Esophagus muscularis mucosa (tissue), 4 donors: ENCODE measurements around the gene MT3. TPM values are rescaled to one million over a fixed set of nuclear protein-coding genes. Genes with fewer than 3 reads are reported as not detected.
A peak's percentile ranks its signal among the peaks of the same experiment; 100 is the strongest.

Source experiments
- DNase-seq: peaks from one replicate; pipeline ENCODE4 v3.0.0-alpha.2; 2017; ENCODE audit errors: extremely low spot score
- H3K27ac ChIP-seq, 4 donors: fragments of 200-600 bp; sonication (generic); replicated peaks in 1 of 4; 1 replicate in 3 of 4; 2 replicates in 1 of 4; pipeline ENCODE4 v1.5.1; 2016 to 2019; ENCODE audit warnings: mild to moderate bottlenecking in 1 of 4
- H3K27me3 ChIP-seq, 4 donors: fragments of 200-600 bp; sonication (generic); one replicate each; pipeline versions ENCODE4 v1.5.1 to v1.6.0; 2016 to 2019
- H3K36me3 ChIP-seq, 4 donors: fragments of 200-600 bp; sonication (generic); one replicate each; pipeline ENCODE4 v1.5.1; 2016 to 2019
- H3K4me1 ChIP-seq, 4 donors: fragments of 200-600 bp; sonication (generic); one replicate each; pipeline ENCODE4 v1.5.1; 2016 to 2019
- H3K4me3 ChIP-seq, 4 donors: fragments of 200-600 bp; sonication (generic); 1 replicate in 2 of 4; 2 replicates in 2 of 4; pipeline ENCODE4 v1.5.1; 2016 to 2019; ENCODE audit warnings: mild to moderate bottlenecking in 4 of 4, moderate library complexity in 1 of 4
- H3K9me3 ChIP-seq, 4 donors: fragments of 200-600 bp; sonication (generic); 1 replicate in 3 of 4; 2 replicates in 1 of 4; pipeline ENCODE4 v1.5.1; 2016 to 2019
- EP300 ChIP-seq: sonication (generic); formaldehyde crosslinking; IDR thresholded peaks from one replicate; pipeline ENCODE4 v1.6.1; 2017; ENCODE audit warnings: antibody characterized with exemption
- POLR2A ChIP-seq: fragments of 450-650 bp; IDR thresholded peaks from one replicate; pipeline ENCODE4 v1.6.1; 2017; ENCODE audit warnings: antibody characterized with exemption, moderate library complexity, mild to moderate bottlenecking, low read depth
- POLR2AphosphoS5 ChIP-seq, 2 donors: sonication (generic); formaldehyde crosslinking; IDR thresholded peaks; one replicate each; pipeline ENCODE4 v1.6.1; 2017; ENCODE audit warnings: antibody characterized with exemption in 2 of 2
- WGBS: methylation state at CpG from one replicate; pipeline ENCODE4 v1.1.5; 2018; 5-methylcytosine and 5-hydroxymethylcytosine counted together
- intact Hi-C: fragments of 100-400 bp; cut with DNase I; formaldehyde crosslinking; loops from one replicate; pipeline ENCODE4 v1.15.1; 2023
- total RNA-seq, 4 donors: library from RNA; depleted of rRNA; stranded (reverse); fragments of >200 nt; gene quantifications; one replicate each; pipeline versions ENCODE4 v1.1.0 to v1.2.1, GENCODE V29; 2016
- TF ChIP-seq, protein P1 (sequence below), 3 experiments: fragments of 200-600 bp in 2 of 3; fragments of 450-650 bp in 1 of 3; sonication (generic) in 2 of 3; IDR thresholded peaks; one replicate each; pipeline ENCODE4 v1.5.1; 2017 to 2019; ENCODE audit warnings: antibody characterized with exemption in 3 of 3, mild to moderate bottlenecking in 2 of 3, moderate library complexity in 1 of 3

The MT3 gene
- total RNA-seq, 4 donors from 2014 or later, result 2.0 to 12.5 (median 4.1) TPM

DNA sequence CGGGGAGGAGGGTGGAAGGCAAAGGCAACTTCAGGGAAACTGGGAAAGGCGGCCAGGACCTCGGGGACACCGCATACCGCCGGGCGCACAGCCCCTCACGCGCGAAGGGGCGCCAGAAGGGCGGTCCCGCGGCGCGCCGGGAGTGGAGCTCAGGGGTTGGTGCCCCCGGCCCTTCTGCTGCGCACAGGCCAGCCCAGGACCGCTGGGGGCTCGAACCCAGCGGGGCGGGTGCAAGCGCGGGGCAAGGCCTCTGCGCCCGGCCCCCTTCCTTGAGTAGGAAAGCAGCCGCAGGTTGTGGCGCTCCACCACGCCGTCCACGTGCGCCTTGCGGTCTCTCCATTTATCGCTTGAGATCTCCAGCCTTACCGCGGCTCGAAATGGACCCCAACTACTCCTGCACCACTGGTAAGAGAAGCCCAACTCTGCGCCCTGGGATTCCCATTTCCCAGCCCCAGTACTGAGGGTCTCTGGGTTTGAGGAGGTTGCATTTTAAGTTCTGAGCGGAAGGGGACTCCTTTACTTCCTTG is 46.2 kb downstream of the MT3 start:
- 29% methylated on average over 15 of the region's 40 CpGs for WGBS
- intact Hi-C loops, result loop anchor here (5.0 kb wide), 1 partner anchor 47 kb away; the partner anchor contains the start of gene MT1X

DNA sequence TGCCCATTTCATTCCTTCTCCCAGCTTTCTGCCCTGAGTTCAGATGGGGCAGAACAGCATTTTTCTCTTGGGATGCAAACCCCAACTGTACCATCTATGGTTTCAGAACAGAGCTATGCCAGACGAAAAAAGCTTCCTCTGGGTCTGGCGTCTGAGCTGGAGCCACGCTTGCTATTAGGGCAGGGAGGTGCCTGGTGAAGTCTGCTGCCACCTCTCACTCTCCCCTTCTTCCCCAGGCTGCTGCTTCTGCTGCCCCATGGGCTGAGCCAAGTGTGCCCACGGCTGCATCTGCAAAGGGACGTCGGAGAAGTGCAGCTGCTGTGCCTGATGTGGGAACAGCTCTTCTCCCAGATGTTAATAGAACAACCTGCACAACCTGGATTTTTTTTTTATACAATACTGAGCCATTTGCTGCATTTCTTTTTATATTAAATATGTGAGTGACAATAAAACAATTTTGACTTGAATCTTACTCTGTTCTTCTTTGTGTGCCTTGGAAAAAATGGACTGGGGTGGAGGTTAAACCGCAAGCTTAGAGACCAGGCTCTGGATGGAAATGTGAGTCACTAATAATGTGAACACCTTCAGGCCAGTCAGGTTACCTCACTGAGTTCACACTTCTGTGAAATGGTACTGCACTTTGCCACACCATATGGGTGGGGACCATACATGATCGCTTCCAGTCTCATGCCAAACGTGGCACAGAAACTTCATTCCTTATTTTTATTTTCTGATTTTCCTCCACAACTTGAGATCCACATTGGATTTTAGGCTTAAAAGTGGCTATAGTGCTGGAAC is 47.5 kb downstream of the MT3 start:
- Histone ChIP-seq H3K4me1 (peaks cover 18 to 58% (median 50%) of the 10 kb centered on the region in 4 donors), H3K9me3 (no peaks in the 10 kb centered on the region), H3K36me3 (no peaks in the 10 kb centered on the region), H3K27me3 (peaks cover 0 to 96% (median 20%) of the 10 kb centered on the region in 4 donors), H3K4me3 (no peak overlapping the region), H3K27ac (peak overlapping the region in 1 of 4 donors; percentile 70)
- intact Hi-C loops, result loop anchor here (5.0 kb wide), 1 partner anchor 45 kb away; the partner anchor contains the start of gene MT1X
- no peak for DNase-seq
- 70% methylated on average over 8 of the region's 9 CpGs for WGBS
- TF ChIP-seq POLR2AphosphoS5 (IDR thresholded peaks at IDR 0.05) (no peak), POLR2A (no peak), EP300 (no peak)
- TF ChIP-seq, protein P1, sequence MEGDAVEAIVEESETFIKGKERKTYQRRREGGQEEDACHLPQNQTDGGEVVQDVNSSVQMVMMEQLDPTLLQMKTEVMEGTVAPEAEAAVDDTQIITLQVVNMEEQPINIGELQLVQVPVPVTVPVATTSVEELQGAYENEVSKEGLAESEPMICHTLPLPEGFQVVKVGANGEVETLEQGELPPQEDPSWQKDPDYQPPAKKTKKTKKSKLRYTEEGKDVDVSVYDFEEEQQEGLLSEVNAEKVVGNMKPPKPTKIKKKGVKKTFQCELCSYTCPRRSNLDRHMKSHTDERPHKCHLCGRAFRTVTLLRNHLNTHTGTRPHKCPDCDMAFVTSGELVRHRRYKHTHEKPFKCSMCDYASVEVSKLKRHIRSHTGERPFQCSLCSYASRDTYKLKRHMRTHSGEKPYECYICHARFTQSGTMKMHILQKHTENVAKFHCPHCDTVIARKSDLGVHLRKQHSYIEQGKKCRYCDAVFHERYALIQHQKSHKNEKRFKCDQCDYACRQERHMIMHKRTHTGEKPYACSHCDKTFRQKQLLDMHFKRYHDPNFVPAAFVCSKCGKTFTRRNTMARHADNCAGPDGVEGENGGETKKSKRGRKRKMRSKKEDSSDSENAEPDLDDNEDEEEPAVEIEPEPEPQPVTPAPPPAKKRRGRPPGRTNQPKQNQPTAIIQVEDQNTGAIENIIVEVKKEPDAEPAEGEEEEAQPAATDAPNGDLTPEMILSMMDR (IDR thresholded peaks at IDR 0.05), result no peak

More for the DNA sequence above, 46.2 kb downstream of the MT3 start:
- H3K36me3 ChIP-seq, result no peaks in the 10 kb centered on the region
- H3K27me3 ChIP-seq, result peaks cover 0 to 83% (median 20%) of the 10 kb centered on the region in 4 donors
- no peak overlapping the region for H3K27ac ChIP-seq
- DNase-seq, result no peak
- H3K4me3 ChIP-seq, result peak overlapping the region; percentile 22 to 66 (median 46)
- H3K4me1 ChIP-seq, result peaks cover 18 to 61% (median 52%) of the 10 kb centered on the region in 4 donors
- H3K9me3 ChIP-seq, result no peaks in the 10 kb centered on the region
- TF ChIP-seq EP300 (no peak), POLR2AphosphoS5 (IDR thresholded peaks at IDR 0.05) (no peak), POLR2A (no peak)
- TF ChIP-seq, protein P1 (IDR thresholded peaks at IDR 0.05), result no peak

DNA sequence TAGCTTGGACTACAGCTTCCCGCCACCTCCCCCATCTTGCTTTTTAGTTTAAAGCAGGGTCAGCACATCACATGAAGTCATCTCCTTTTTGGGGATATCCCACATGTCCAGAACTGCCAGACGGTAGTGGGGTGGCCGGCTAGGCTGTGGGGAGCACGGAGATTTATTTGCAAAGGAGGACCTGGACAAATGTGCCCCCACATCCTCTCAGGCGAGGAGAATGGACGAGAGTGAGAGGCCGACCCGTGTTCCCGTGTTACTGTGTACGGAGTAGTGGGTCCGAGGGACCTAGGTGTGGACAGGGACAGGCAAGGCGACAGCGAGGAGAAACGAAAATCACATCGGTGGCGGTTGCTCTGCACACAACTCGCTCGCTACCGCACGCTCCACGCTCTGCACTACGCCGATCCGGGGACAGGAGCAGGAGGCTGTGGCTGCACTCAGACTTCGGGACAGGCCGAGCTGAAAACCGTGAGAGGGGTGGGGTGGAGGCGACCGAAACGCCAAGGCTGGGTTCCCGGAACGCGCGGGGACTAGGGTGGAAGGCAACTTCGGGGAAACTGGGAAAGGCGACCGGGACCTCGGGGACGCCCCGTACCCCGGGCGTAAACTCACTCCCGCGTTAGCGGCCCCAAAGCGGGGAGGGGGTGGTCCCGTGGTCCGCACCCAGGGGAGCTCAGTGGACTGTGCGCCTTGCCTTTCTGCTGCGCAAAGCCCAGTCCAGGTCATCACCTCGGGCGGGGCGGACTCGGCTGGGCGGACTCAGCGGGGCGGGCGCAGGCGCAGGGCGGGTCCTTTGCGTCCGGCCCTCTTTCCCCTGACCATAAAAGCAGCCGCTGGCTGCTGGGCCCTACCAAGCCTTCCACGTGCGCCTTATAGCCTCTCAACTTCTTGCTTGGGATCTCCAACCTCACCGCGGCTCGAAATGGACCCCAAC is 48.8 kb downstream of the MT3 start, which contains the start of gene MT1A:
MT1A (plus strand) TSS at position 853 of the 937 bp plus-strand sequence; CDS start at position 926, 73 bp downstream.
- peaks cover 18 to 50% (median 41%) of the 10 kb centered on the region in 4 donors for H3K4me1 ChIP-seq
- no peak for DNase-seq
- H3K9me3 ChIP-seq, result no peaks in the 10 kb centered on the region
- intact Hi-C loops, result loop anchor here (5.0 kb wide), 1 partner anchor 44 kb away; the partner anchor contains the start of gene MT1X
- peak; percentile 72 for TF ChIP-seq EP300
- TF ChIP-seq, protein P1 (IDR thresholded peaks at IDR 0.05), result no peak
- peak; percentile 48 for TF ChIP-seq POLR2A
- peak; percentile 82 to 89 for TF ChIP-seq POLR2AphosphoS5 (IDR thresholded peaks at IDR 0.05)
- H3K4me3 ChIP-seq, result peak within 1 kb of the TSS; percentile 51 to 61 (median 56)
- H3K36me3 ChIP-seq, result no peaks in the 10 kb centered on the region
- H3K27me3 ChIP-seq, result peaks cover 0 to 98% (median 20%) of the 10 kb centered on the region in 4 donors
- H3K27ac ChIP-seq, result peak within 1 kb of the TSS; percentile 48 to 70 (median 64)
- WGBS, result 22% methylated on average over 57 of the region's 68 CpGs

DNA sequence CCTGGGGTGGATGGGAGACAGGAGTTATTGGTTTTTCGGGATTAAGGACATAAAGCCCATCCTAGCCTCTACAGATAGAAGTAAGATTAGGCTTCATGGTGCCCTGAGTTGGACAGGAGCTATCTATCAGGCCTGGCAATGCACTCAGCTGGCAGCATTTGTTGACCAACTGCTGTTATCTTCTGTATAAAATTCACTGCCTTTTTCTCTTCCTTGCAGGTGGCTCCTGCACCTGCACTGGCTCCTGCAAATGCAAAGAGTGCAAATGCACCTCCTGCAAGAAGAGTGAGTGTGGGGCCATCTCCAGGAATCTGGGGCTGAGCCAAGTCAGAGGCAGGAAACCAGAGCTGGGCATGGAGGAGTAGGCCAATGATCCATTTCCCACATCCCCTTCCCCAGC is 49.7 kb downstream of the MT3 start:
- Histone ChIP-seq H3K9me3 (no peaks in the 10 kb centered on the region), H3K4me1 (peaks cover 18 to 53% (median 46%) of the 10 kb centered on the region in 4 donors), H3K4me3 (peak overlapping the region in 2 of 4 donors; percentile 51 to 61), H3K27me3 (peaks cover 0 to 99% (median 20%) of the 10 kb centered on the region in 4 donors), H3K36me3 (no peaks in the 10 kb centered on the region), H3K27ac (peak overlapping the region in 1 of 4 donors; percentile 70)
- DNase-seq, result no peak
- intact Hi-C loops, result loop anchor here (5.0 kb wide), 1 partner anchor 43 kb away; the partner anchor contains the start of gene MT1X
- no peak for TF ChIP-seq POLR2AphosphoS5 (IDR thresholded peaks at IDR 0.05)
- TF ChIP-seq EP300, result no peak
- TF ChIP-seq, protein P1 (IDR thresholded peaks at IDR 0.05), result no peak
- TF ChIP-seq POLR2A, result no peak
- 58% methylated on average over 1 of the region's 1 CpG for WGBS
